Measurements from ENCODE around the gene ADGB. TPM values are rescaled to one million over a fixed set of nuclear protein-coding genes. Genes with fewer than 3 reads are reported as not detected.

The ADGB gene
- total RNA-seq, 2 donors from 2014 or later, result not detected

DNA sequence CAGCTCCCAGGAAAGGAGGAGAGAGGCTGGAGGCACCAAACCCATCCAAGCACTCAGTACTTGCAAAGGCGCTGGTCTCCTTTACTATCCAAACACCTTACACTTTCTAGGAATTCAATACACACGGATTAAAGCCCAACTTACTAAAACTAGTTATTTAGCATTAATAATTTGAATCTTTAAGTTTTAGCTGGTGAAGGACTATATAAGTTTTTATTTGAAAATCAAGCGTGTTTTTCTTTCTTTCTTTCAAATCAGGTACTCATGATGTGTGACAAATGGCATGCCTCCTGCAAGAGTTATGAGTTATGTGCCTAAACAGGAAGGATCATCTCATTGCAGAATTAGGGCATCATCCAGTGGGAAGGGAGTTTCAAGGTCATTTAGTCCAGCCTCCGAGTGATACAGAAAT is 263.7 kb downstream of the ADGB start:
- Histone ChIP-seq H3K4me1 (peaks cover 3% of the 10 kb centered on the region), H3K27me3 (no peaks in the 10 kb centered on the region), H3K4me3 (no peak overlapping the region), H3K36me3 (replicated peaks in 1 of 2; ENCODE audit: insufficient read depth in 1 of 2, low read depth in 2 of 2) (no peaks in the 10 kb centered on the region), H3K27ac (no peak overlapping the region), H3K9me3 (no peaks in the 10 kb centered on the region)
- no peak for DNase-seq
- WGBS, 2 donors, result 61 to 82% methylated on average over 4 of the region's 4 CpGs
- TF ChIP-seq, protein P1, sequence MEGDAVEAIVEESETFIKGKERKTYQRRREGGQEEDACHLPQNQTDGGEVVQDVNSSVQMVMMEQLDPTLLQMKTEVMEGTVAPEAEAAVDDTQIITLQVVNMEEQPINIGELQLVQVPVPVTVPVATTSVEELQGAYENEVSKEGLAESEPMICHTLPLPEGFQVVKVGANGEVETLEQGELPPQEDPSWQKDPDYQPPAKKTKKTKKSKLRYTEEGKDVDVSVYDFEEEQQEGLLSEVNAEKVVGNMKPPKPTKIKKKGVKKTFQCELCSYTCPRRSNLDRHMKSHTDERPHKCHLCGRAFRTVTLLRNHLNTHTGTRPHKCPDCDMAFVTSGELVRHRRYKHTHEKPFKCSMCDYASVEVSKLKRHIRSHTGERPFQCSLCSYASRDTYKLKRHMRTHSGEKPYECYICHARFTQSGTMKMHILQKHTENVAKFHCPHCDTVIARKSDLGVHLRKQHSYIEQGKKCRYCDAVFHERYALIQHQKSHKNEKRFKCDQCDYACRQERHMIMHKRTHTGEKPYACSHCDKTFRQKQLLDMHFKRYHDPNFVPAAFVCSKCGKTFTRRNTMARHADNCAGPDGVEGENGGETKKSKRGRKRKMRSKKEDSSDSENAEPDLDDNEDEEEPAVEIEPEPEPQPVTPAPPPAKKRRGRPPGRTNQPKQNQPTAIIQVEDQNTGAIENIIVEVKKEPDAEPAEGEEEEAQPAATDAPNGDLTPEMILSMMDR (IDR thresholded peaks at IDR 0.05), result no peak
- no peak for TF ChIP-seq POLR2A (IDR thresholded peaks at IDR 0.05)
- no peak for ATAC-seq
- intact Hi-C loops (cut with DNase I), result no loop called here

DNA sequence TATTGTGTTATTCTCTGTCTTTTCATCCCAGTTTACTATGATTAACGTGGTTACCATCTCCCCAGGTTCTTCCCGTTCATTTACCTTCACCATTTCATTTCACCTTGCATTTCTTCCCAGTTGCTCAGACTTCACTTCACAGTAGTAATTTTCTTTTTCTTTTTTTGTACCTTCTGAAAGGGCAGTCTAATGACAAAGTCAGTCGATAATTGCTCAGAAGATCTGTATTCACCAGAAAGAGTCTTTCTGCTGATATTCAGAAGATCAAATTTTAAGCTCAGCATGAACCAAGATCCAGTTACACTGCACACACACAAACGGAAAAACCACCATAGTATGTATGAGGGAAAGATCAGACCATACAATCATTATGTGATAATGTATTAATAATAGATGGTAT is 265.5 kb downstream of the ADGB start:
- no peaks in the 10 kb centered on the region for H3K9me3 ChIP-seq
- no peaks in the 10 kb centered on the region for H3K27me3 ChIP-seq
- WGBS, 2 donors, result 80 to 93% methylated on average over 4 of the region's 4 CpGs
- H3K36me3 ChIP-seq (replicated peaks in 1 of 2; ENCODE audit: insufficient read depth in 1 of 2, low read depth in 2 of 2), result no peaks in the 10 kb centered on the region
- intact Hi-C loops (cut with DNase I), result no loop called here
- H3K4me1 ChIP-seq, result no peaks in the 10 kb centered on the region
- H3K27ac ChIP-seq, result no peak overlapping the region
- H3K4me3 ChIP-seq, result no peak overlapping the region
- ATAC-seq (no peak), DNase-seq (no peak)
- TF ChIP-seq POLR2A (IDR thresholded peaks at IDR 0.05), result no peak
- TF ChIP-seq, protein P1 (IDR thresholded peaks at IDR 0.05), result no peak

DNA sequence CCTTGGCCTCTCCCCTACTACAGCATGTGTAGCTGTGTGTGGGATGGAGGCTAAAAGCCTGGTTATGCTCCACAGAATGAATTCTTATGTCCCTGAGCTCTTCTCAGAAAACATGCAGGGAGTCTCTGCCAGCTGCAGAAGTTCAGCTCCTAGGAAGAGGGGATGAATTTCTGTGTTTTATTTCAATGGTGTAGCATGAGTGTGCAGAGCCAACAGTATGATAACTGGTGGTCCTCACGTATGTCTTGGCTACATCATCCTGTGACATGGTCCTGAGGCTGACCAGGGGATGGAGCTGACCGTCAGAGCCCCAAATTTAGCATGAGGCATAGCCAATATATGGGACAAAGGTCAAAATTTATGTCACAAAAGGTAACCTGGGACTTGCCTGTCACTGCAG is 266.1 kb downstream of the ADGB start:
- Histone ChIP-seq H3K36me3 (replicated peaks in 1 of 2; ENCODE audit: insufficient read depth in 1 of 2, low read depth in 2 of 2) (no peaks in the 10 kb centered on the region), H3K9me3 (no peaks in the 10 kb centered on the region), H3K27ac (no peak overlapping the region), H3K27me3 (no peaks in the 10 kb centered on the region), H3K4me3 (no peak overlapping the region), H3K4me1 (no peaks in the 10 kb centered on the region)
- TF ChIP-seq, protein P1 (IDR thresholded peaks at IDR 0.05), result no peak
- TF ChIP-seq POLR2A (IDR thresholded peaks at IDR 0.05), result no peak
- intact Hi-C loops (cut with DNase I), result no loop called here
- ATAC-seq, result no peak
- WGBS, 2 donors, result 79 to 83% methylated on average over 2 of the region's 2 CpGs
- no peak for DNase-seq

Small RNA genes within 50 kb of the gene (small RNA-seq; reads per million reads assigned to genes)
- gene RNU6-906P, result not detected

Other genes starting within 250 kb of the ADGB start
- gene RAB32, start 55.1 kb upstream of the ADGB start, total RNA-seq, result 10 to 100 TPM in 1 of 2 donors, 1 to 10 TPM in 1; 7.3 to 17.9 TPM

All from body of pancreas (tissue), 4 donors.